HG03039 (cell line): Measurements from ENCODE around the gene SLC9A3.
"Not testable (repeated sequence)": the region's sequence is repeated elsewhere in the genome, so short reads cannot be mapped to it uniquely, and the experiment has no call there.

Source experiments
- ATAC-seq: cut with Tn5 transposase; IDR thresholded peaks from one replicate; pipeline ENCODE4 v1.9.1; 2021; ENCODE audit warnings: mild to moderate bottlenecking, moderate library complexity; ENCODE audit not compliant: unreplicated experiment

Gene SLC9A3

GRCh38 chr5:492314-492893, 31.8 kb downstream of the SLC9A3 start:
- ATAC-seq, result no peak

- ATAC-seq, result no peak
These were observed 32.4 kb downstream of the SLC9A3 start for GRCh38 chr5:491856-492155.

- no peak for ATAC-seq
These were observed 33.0 kb downstream of the SLC9A3 start for GRCh38 chr5:491119-491855.

DNA sequence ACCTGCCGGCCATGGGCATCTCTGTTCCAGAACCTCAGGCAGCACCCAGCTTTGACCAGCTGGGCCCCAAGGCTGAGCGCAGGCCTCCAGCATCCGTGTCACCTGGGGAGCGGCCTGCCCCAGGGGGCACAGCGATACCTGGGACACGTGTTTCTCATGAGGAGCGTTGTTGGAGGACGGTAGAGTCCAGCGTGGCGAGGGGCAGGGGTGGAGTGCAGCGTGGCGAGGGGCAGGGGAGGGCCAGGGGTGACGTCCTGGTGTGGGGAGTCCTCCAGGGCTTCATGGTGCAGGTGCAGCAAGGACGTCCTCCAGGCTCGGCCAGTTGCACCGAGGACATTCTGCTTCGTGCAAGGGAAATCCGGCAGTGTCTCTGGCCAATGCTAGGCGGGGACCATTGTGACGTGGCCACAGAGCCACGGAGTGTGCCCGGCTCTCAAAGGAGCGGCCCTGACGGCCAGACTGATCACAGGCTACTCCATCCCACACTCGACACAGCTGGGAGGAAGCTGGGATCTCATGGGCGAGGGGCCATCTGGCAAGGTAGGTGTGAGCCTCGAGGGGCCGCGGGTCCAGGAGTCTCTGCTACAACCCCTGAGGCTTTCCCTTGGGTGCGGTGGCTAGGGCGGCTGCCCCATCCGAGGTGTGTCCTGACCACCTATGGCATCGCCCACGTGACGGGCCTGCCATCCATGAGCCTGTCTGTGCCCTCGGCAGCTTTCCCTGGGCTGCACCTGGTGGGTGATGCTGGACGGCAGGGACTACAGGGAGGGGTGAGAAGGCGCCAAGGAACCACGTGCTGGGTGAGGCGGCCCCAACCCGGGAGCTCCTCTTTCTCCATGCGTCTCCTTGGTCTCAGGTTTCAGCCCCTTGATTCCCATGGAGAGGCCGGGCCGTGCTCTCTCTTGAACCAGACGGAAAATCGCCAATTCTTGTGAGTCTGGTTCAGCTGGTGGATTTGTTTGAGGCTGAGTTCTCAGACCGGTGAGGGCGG, 33.8 kb downstream of the SLC9A3 start:
- no peak for ATAC-seq

DNA sequence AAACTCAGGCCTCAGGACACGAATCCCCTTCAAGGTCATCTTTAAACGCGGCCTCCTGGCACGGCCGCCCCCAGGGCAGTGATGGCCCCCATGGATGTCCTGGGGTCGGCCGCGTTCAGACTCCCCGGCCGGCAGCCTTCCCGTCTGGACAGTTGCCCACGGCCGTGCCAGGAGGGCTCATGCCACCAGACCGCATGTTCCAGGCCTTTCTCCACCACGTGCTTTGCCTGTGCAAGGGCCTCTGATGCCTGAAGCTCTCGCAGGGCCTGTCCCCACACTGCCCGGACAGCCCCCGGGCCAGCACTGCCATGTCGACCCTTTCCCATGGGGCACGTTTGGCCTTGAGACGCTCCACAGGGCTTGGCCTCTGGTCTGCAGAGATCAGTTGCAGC, 34.6 kb downstream of the SLC9A3 start:
- no peak for ATAC-seq

DNA sequence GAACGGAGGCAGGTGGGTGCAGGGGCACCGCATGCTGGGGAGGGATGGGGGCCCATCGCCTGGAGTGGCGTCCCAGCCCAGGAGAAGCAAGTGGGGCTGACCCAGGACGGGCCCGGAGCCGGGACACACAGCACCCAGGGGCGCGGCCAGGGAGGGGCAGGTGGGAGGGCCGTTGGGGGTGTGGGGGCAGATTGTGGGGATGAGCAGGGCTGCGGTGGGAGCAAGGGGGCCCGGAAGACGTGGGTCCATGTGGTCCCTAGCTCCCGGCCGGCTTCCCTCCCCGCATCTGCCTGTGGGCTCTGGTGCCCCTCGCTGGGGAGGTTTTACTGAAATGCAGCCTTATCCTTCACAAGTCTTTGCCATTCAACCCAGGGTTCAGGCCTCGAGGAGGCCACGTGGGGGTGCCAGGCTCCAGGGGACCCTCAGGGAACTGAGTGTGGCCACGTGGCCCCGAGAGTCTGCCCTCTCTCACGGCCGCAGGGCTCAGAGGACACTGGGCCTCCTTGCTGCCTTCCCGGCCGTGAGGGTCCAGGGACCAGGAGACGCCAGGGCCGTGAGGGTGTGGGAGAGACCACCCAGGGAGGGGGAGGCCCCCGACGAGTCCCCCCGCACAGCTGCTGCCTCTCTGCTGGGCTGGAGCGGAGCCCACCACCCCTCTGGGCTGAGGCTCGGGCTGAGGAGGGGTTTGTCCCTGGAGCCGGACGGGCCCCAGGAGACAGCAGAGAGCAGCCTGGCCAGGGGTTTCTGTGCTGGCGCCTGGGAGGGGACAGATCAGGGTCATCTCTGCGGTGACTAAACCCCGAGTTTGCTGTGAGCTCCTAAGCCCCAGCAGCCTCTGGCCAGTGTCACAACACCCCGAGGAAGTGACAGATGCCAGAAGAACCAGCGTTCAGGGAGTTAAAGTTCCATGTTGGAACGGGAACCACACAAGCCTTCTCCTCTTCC, 35.2 kb downstream of the SLC9A3 start:
- no peak for ATAC-seq

DNA sequence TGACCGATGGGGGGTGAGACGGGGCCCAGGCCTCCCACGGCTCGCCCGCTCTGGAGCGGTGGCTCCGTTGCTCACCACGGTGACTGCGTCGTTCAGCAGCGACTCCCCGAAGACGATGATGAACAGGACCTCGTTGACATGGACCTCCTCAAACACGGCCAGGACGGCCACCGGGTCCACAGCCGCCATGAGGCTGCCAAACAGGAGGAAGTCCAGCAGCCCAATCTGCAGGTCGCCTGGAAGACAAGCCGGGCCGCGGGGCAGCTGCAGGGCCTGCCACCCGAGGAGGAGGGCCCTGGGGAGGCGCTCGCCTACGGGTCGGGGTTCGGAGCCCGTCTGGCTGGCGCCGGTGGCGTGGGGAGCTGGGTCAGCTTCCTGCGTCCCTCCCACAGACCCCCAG, 36.0 kb downstream of the SLC9A3 start:
- ATAC-seq, result no peak

DNA sequence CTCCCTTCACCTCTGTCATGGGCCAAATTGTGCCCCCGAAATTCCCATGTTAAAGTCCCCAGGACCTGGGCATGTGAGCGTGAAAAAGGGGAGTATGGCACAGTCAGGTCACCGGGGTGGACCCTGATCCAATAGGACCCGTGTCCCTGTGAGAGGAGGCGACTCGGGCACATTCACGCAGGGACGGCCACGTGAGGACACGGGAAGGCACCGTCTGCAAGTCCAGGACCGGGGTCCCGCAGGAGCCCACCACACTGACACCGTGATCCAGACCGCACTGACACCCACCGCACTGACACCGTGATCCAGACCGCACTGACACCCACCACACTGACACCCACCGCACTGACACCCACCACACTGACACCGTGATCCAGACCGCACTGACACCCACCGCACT, 37.7 kb downstream of the SLC9A3 start:
- ATAC-seq, result not testable (repeated sequence)

DNA sequence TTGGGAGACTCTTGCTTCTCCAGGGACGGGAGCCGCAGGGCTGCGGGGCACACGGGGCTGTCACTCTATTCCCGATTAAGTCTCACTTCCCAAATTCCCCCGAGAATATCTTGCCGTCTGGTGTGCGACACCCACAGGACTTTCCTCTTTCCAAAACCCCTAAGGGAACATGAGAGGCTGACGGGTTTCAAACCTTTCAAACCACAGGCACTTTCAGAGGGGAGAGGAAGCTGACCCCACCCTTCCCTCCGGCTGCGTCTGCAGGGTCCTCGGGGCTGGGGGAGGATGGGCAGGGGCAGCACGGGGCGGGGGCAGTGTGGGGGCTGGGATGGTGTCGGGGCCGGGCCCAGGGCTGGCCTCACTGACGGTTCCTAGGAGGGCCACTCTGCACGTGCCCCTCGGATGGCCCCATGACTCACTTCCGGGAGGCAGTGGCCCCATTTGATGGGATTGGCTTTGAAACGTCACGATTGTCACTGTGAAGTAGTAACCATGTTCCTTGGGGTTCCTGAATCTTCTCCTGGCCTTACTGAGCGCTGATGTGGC, 38.2 kb downstream of the SLC9A3 start:
- no peak for ATAC-seq

DNA sequence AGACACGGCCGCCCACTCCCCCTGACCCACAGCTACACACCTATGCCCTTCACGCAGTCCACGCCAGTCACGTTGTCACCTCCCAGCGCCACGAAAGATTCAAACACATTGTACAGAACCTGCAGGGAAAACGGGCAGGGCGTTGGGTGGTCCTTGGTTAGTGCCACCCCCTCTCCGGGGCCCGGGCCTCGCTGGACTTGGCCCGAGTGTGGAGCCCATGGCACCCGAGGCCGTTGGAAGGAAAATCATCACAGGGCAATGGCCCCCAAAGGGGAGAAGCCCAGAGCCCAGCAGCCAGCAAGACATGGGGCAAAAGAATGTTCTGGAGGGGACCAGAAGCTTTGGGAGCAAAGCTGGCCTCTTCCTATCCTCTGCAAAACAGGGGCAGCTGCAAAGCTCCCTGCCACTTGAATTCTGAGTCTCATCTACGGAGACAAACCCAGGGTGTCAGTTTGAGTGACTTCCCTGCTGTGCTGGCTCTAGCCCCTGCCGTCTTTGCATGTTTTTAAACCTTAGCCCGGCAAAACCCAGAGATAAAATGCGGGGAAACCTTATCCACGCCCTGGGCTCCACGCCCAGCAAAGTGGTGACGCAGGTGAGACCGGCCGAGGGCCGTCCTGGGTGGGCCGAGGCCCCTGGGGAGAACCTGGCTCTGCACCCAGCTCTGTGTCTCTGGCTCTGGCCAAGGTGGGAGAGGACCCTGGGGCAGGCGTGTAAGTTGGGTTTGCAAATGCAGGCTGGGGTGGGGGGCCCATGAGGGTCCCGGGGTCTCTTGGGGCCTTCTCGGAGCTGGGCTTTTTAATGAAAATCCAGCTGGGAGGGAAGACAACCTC, 38.9 kb downstream of the SLC9A3 start:
- ATAC-seq, result no peak

DNA sequence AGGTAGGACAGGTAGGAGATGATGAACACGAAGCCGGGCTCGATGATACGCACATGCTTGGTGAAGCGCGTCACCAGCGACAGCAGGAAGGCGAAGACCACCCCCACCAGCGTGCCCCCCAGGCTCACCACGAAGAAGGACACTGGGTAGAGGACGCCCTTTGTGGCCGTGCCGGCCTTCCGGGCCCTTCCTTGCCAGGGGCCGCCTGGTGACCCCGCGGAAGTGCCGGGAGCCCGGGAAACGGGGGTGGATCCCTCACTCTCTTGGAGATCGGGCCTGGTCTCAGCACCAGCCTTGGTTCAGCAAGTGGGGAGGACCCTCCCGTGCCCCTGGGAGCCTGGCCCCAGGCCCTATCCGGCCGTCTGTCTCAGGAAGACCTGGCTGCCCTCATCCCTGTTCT, 39.7 kb downstream of the SLC9A3 start:
- no peak for ATAC-seq

GRCh38 chr5:483434-484140, 40.7 kb downstream of the SLC9A3 start:
- ATAC-seq, result no peak

- no peak for ATAC-seq
These were observed 41.2 kb downstream of the SLC9A3 start for GRCh38 chr5:483011-483410.

GRCh38 chr5:482506-482905, 41.7 kb downstream of the SLC9A3 start:
- no peak for ATAC-seq

DNA sequence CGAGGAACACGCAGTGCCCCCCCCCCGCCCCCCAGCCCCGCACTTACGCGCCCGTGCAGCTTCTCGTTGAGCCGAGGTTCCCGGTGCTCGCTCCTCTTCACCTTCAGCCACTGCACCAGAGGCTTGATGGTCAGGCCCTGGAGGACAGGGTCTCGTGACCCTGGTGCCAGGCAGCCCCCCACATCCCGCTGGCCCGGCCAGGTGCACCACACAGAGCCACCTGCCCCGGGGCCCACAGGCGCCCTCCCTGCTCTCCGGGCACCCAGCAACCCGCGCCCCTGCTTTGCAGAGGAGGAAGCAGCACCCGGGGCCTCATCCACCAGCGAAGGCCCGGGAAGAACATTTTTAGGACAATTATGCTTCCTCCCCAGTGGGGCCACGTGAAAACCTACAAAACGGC, 42.2 kb downstream of the SLC9A3 start:
- no peak for ATAC-seq

GRCh38 chr5:481347-481746, 42.9 kb downstream of the SLC9A3 start:
- ATAC-seq, result no peak

- no peak for ATAC-seq
These were observed 44.5 kb downstream of the SLC9A3 start for GRCh38 chr5:479566-480319.

- ATAC-seq, result no peak
These were observed 45.2 kb downstream of the SLC9A3 start for GRCh38 chr5:478982-479535.
